GM12864 (cell line): Measurements from ENCODE around the gene MTUS2.
"Not testable (repeated sequence)": the region's sequence is repeated elsewhere in the genome, so short reads cannot be mapped to it uniquely, and the experiment has no call there.

Experiments
- DNase-seq: peaks from one replicate; pipeline ENCODE4 v3.0.0-alpha.2; 2011; ENCODE audit warnings: low read depth
- H3K4me3 ChIP-seq: 2 replicates; pipeline ENCODE4 v1.5.1; 2011; ENCODE audit warnings: mild to moderate bottlenecking, low read depth, low read length, control low read depth
- TF ChIP-seq, protein P1 (sequence below): IDR thresholded peaks from 2 replicates; pipeline ENCODE4 v1.5.1; 2011; ENCODE audit warnings: low read depth, mild to moderate bottlenecking, moderate library complexity, low read length, control low read depth, inconsistent platforms; ENCODE audit errors: missing control alignments

The MTUS2 gene

DNA sequence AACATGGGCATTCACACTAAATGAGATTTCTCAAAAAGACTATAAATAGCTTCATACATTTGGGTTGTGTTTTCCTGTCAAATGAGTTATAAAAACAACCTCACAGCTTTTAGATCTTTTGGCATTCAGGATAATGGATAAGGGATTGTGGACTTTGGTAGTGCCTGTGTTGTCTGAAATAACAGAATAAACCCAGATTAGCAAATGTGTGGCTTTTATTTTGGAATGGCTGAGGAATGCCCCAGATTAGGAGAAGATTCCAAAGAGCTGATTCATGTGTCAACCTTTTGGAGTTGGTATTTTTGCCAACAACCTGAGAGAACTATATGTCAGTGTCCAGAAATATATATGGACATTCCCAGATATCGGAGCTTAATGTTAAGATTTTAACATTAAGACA lies 164.7 kb downstream of the MTUS2 start:
- H3K4me3 ChIP-seq = no peak overlapping the region
- TF ChIP-seq, protein P1, sequence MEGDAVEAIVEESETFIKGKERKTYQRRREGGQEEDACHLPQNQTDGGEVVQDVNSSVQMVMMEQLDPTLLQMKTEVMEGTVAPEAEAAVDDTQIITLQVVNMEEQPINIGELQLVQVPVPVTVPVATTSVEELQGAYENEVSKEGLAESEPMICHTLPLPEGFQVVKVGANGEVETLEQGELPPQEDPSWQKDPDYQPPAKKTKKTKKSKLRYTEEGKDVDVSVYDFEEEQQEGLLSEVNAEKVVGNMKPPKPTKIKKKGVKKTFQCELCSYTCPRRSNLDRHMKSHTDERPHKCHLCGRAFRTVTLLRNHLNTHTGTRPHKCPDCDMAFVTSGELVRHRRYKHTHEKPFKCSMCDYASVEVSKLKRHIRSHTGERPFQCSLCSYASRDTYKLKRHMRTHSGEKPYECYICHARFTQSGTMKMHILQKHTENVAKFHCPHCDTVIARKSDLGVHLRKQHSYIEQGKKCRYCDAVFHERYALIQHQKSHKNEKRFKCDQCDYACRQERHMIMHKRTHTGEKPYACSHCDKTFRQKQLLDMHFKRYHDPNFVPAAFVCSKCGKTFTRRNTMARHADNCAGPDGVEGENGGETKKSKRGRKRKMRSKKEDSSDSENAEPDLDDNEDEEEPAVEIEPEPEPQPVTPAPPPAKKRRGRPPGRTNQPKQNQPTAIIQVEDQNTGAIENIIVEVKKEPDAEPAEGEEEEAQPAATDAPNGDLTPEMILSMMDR = no peak
- no peak for DNase-seq

DNA sequence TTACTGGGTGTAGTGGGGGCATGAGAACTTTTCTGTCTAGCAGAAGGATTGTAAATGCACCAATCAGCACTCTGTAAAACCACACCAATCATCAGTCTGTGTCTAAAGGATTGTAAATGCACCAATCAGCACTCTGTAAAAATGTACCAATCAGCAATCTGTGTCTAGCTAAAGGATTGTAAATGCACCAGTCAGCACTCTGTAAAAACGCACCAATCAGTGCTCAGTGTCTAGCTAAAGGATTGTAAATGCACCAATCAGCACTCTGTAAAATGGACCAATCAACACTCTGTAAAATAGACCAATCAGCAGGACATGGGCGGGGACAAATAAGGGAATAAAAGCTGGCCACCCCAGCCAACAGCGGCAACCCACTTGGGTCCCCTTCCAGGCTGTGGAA lies 170.2 kb downstream of the MTUS2 start:
- not testable (repeated sequence) for H3K4me3 ChIP-seq, DNase-seq

DNA sequence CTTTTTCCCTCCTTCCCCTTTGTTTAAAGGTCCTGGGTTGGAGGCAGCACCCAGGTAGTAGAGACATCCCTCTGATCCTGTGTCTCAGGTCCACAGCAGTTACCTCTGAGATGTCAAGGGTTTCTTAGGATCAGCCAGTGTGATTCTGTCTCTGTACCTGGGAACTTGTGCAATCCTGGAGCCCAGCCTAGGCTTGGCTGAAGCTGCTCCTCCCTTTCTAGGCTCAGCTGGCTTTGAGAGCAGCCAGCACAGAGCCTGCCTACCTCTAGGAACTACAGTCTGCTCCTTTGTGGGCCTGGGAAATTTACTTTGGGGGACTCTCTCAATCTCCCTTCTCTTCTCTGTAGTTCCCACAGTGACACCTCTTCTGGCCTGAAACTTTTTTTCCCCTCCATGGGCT lies 171.6 kb downstream of the MTUS2 start:
- no peak for DNase-seq
- H3K4me3 ChIP-seq = no peak overlapping the region
- TF ChIP-seq, protein P1 = no peak

DNA sequence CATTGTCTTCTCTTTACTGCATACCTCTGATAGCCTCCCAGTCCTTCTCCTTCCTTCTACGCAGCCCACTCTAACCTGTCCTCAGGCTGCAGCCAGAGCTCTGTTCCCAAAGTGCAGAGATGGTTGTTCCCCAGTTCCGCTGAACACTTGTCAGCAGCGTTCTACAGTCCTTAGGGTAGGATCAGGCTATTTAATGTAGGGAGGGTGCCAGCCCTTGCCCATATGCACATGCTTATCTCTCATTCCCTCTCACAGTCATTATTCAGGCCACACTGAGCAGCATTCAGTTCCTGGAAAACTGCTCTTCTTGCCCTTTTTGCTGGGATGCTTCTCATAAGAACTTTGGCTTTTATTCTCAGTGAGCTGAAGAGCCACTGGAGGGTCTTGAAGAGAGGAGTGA lies 180.7 kb downstream of the MTUS2 start:
- DNase-seq = no peak
- no peak overlapping the region for H3K4me3 ChIP-seq
- TF ChIP-seq, protein P1 = no peak

DNA sequence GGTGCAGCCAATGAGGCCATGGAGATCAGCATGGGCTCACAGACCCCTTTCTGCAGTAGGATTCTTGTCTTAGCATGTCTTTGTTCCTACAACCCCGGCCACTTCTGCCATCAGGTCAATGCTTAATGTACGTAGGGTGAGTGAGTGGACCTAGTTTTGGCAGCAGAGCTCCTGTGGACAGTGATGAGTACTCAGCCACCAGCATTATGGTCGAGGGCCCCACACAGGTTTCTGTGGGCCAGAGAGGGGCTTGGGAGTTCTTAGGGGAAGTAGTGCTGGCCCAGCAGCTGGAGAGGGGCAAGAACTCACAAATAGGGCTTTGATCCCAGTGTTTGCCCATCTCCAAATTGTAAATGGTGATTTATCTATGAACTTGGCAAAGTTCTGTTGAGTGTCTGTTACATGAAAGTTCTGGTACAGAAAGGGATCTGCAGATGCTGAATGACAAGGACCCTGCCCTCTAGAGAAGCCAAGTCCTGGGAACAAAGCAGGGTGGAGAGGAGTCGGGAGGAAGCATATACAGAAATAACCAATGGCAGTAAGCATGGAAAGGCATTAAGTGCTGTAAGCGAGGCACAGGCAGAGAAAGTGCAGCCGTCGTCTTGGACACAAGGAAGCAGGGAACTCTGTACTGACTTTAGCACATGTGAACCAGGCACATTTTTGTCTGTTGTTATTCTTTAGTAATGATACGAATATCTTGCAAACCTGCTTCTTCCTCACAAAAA lies 185.1 kb downstream of the MTUS2 start:
- TF ChIP-seq, protein P1 = no peak
- H3K4me3 ChIP-seq = no peak overlapping the region
- DNase-seq = no peak

DNA sequence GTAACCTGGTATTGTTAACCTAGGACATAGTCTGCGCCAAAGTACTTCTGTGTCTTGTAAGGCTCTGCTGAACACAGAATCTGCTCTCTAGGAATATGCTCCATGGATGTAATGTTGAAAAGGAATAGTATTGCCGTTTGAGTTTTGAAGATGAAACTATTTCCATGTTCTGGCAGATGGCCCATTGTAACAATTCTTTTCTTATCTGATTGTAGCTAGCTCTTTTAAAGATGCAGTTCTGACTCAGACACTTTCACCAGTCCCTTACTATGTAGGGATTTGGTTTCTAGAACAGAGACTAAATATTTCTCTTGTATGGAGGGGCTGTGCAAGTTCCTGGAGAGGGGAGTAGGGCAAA lies 185.6 kb downstream of the MTUS2 start:
- no peak overlapping the region for H3K4me3 ChIP-seq
- DNase-seq = no peak
- TF ChIP-seq, protein P1 = no peak

DNA sequence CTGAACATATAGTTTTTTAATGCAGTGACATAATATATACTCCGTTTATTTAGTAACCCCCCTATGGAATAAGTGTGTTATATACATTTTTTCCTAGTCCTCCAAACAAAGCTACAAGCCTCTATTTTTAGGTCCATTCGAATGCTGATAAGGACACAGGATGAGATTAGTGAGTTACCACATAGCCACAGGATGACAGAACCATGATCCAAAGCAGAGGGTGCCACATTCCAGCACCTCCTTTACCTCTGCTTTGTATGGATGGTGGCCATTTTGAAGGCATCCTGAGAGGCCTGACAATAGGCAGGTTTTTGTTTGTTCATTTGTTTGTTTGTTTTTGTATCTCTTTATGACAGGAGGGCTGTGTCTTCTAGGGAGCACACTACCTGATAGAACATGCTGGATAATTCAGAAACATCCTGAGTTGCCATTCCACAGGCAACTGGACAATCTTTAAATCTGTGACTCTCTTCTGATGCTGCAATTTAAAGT lies 186.3 kb downstream of the MTUS2 start:
- DNase-seq = no peak
- no peak overlapping the region for H3K4me3 ChIP-seq
- TF ChIP-seq, protein P1 = no peak
